Ascending aorta (tissue), 2 donors: ENCODE data around the gene ITGAX. TPM values are rescaled to one million over a fixed set of nuclear protein-coding genes. Genes with fewer than 3 reads are reported as not detected.
"Not testable (repeated sequence)": the region's sequence is repeated elsewhere in the genome, so short reads cannot be mapped to it uniquely, and the experiment has no call there.

ENCODE experiments used
- DNase-seq, 2 donors: peaks; one replicate each; pipeline ENCODE4 v3.0.0-alpha.2; 2019; ENCODE audit warnings: low spot score in 2 of 2
- H3K27ac ChIP-seq, 2 donors: fragments of 200-600 bp; sonication (generic); one replicate each; pipeline ENCODE4 v1.5.1; 2016 to 2017; ENCODE audit warnings: mild to moderate bottlenecking in 1 of 2
- H3K27me3 ChIP-seq: fragments of 200-600 bp; sonication (generic); one replicate; pipeline ENCODE4 v1.5.1; 2017
- H3K36me3 ChIP-seq, 2 donors: fragments of 200-600 bp; sonication (generic); one replicate each; pipeline ENCODE4 v1.5.1; 2016
- H3K4me1 ChIP-seq, 2 donors: fragments of 200-600 bp; sonication (generic); one replicate each; pipeline ENCODE4 v1.5.1; 2016 to 2017; ENCODE audit warnings: mild to moderate bottlenecking in 1 of 2
- H3K4me3 ChIP-seq, 2 donors: fragments of 200-600 bp; sonication (generic); one replicate each; pipeline ENCODE4 v1.5.1; 2016 to 2017; ENCODE audit warnings: mild to moderate bottlenecking in 1 of 2
- H3K9me3 ChIP-seq, 2 donors: fragments of 200-600 bp; sonication (generic); one replicate each; pipeline ENCODE4 v1.5.1; 2016
- CTCF ChIP-seq, 3 experiments: fragments of 200-600 bp in 2 of 3; fragments of 450-650 bp in 1 of 3; sonication (generic) in 2 of 3; IDR thresholded peaks; one replicate each; pipeline ENCODE4 v1.5.1; 2016 to 2019; ENCODE audit warnings: antibody characterized with exemption in 3 of 3, mild to moderate bottlenecking in 1 of 3, moderate library complexity in 1 of 3
- intact Hi-C: fragments of 100-400 bp; cut with DNase I; formaldehyde crosslinking; loops from one replicate; pipeline ENCODE4 v1.15.1; 2023
- total RNA-seq: library from RNA; depleted of rRNA; stranded (reverse); fragments of >200 nt; gene quantifications from one replicate; pipeline ENCODE4 v1.1.0, GENCODE V29; 2016

The ITGAX gene
- total RNA-seq, 1 donor from 2014 or later: 3.6 TPM

GRCh38 chr16:31331807-31332301 lies 23.1 kb upstream of the ITGAX start:
- Histone ChIP-seq H3K27ac (no peak overlapping the region), H3K9me3 (no peaks in the 10 kb centered on the region), H3K4me1 (no peaks in the 10 kb centered on the region), H3K27me3 (no peaks in the 10 kb centered on the region), H3K36me3 (no peaks in the 10 kb centered on the region), H3K4me3 (no peak overlapping the region)
- DNase-seq: no peak
- intact Hi-C loops: no loop called here
- no peak for TF ChIP-seq CTCF (IDR thresholded peaks at IDR 0.05)

- H3K9me3 ChIP-seq: no peaks in the 10 kb centered on the region
- no peak overlapping the region for H3K27ac ChIP-seq
- TF ChIP-seq CTCF (IDR thresholded peaks at IDR 0.05): no peak
- no peak overlapping the region for H3K4me3 ChIP-seq
- no peaks in the 10 kb centered on the region for H3K36me3 ChIP-seq
- intact Hi-C loops: no loop called here
- DNase-seq: no peak
- H3K4me1 ChIP-seq: no peaks in the 10 kb centered on the region
- no peaks in the 10 kb centered on the region for H3K27me3 ChIP-seq
Observed at GRCh38 chr16:31332544-31332943, 22.4 kb upstream of the ITGAX start.

DNA sequence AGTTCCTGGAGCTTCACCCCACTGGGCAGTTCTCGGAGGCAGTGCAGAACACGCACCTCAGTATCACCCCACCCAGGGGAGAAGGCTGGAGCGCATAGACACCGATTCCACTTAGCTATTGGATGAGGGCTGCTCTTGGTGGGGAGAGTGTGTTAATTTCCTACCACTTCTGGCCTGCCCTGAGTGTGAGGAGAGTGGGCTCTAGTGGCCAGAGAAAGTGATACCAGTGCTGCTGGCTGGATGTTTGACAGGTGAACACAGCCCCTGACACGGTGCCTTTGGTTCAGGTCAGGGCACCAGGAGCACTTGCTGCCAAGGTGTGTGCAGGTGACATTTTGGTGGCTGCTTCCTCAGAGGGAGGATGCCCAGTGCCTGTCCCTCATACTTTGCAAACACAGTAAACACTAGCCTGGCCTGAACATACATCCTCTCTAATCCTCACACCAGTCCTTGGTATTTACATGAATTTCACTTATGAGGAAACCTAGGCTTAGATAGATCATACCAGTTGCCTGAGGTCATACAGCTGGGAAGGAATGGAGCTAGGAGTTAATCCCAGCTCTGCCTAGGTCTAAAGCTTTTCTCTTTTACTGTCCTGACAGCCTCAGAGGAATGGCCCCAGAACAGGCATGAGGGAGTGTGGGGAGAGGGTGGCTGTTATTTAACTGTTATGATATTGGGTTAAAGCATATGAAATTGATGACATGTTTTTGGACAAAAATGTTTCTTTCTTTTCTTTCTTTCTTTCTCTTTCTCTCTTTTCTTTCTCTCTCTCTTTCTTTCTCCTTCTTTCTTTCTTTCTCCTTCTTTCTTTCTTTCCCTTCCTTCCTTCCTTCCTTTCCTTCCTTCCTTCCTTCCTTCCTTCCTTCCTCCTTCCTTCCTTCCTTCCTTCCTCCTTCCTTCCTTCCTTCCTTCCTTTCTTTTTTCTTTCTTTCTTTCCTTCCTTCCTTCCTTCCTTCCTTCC lies 21.0 kb upstream of the ITGAX start:
- intact Hi-C loops: no loop called here
- H3K27ac ChIP-seq: no peak overlapping the region
- no peak for DNase-seq
- no peaks in the 10 kb centered on the region for H3K27me3 ChIP-seq
- H3K9me3 ChIP-seq: no peaks in the 10 kb centered on the region
- H3K4me3 ChIP-seq: no peak overlapping the region
- peak in 1 of 3 experiments; percentile 21 for TF ChIP-seq CTCF (IDR thresholded peaks at IDR 0.05)
- no peaks in the 10 kb centered on the region for H3K4me1 ChIP-seq
- H3K36me3 ChIP-seq: no peaks in the 10 kb centered on the region

- no peaks in the 10 kb centered on the region for H3K4me1 ChIP-seq
- H3K36me3 ChIP-seq: no peaks in the 10 kb centered on the region
- H3K27me3 ChIP-seq: no peaks in the 10 kb centered on the region
- no peak overlapping the region for H3K4me3 ChIP-seq
- no peak for DNase-seq
- no peak overlapping the region for H3K27ac ChIP-seq
- H3K9me3 ChIP-seq: no peaks in the 10 kb centered on the region
- intact Hi-C loops: no loop called here
- TF ChIP-seq CTCF (IDR thresholded peaks at IDR 0.05): no peak
Observed at GRCh38 chr16:31334934-31335333, 20.0 kb upstream of the ITGAX start.

- no peaks in the 10 kb centered on the region for H3K27me3 ChIP-seq
- H3K36me3 ChIP-seq: no peaks in the 10 kb centered on the region
- H3K4me3 ChIP-seq: no peak overlapping the region
- DNase-seq: no peak
- TF ChIP-seq CTCF (IDR thresholded peaks at IDR 0.05): no peak
- intact Hi-C loops: no loop called here
- H3K27ac ChIP-seq: no peak overlapping the region
- no peaks in the 10 kb centered on the region for H3K9me3 ChIP-seq
- H3K4me1 ChIP-seq: no peaks in the 10 kb centered on the region
Observed at GRCh38 chr16:31335431-31335830, 19.5 kb upstream of the ITGAX start.

DNA sequence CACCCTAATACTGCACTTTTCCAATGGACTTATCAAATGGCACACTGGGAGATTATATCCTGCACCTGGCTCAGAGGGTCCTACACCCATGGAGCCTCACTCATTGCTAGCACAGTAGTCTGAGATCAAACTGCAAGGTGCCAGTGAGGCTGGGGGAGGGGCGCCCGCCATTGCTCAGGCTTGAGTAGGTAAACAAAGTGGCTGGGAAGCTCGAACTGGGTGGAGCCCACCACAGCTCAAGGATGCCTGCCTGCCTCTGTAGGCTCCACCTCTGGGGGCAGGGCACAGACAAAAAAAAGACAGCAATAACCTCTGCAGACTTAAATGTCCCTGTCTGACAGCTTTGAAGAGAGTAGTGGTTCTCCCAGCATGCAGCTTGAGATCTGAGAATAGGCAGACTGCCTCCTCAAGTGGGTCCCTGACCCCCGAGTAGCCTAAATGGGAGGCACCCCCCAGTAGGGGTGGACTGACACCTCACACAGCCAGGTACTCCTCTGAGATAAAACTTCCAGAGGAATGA lies 16.8 kb upstream of the ITGAX start:
- DNase-seq, H3K4me3 ChIP-seq, H3K27me3 ChIP-seq, H3K4me1 ChIP-seq, H3K27ac ChIP-seq, H3K9me3 ChIP-seq, intact Hi-C loops, H3K36me3 ChIP-seq: not testable (repeated sequence)
